Right cardiac atrium (tissue), 5 donors: ENCODE data around the gene CPB2. TPM values are rescaled to one million over a fixed set of nuclear protein-coding genes. Genes with fewer than 3 reads are reported as not detected.
A peak's percentile ranks its signal among the peaks of the same experiment; 100 is the strongest.

Experiments used
- ATAC-seq, 2 donors: fragments of 200-7000 bp; cut with Tn5 transposase; one replicate each; pipeline versions ENCODE4 v1.8.0 to v1.9.1; 2020; ENCODE audit warnings: moderate library complexity in 2 of 2, mild to moderate bottlenecking in 1 of 2
- DNase-seq, 3 donors: peaks; one replicate each; pipeline ENCODE4 v3.0.0-alpha.2; 2020
- H3K27ac ChIP-seq: one replicate; pipeline ENCODE4 v1.5.1; 2013; ENCODE audit warnings: mild to moderate bottlenecking, low read length, control low read depth, moderate library complexity
- H3K27me3 ChIP-seq: one replicate; pipeline ENCODE4 v1.6.1; 2013; ENCODE audit not compliant: control insufficient read depth, insufficient read depth
- H3K4me1 ChIP-seq: one replicate; pipeline ENCODE4 v1.6.1; 2013; ENCODE audit warnings: low read length; ENCODE audit not compliant: control insufficient read depth, insufficient read depth
- H3K4me3 ChIP-seq: one replicate; pipeline ENCODE4 v1.5.1; 2013; ENCODE audit warnings: low read length, control low read depth
- H3K9me3 ChIP-seq: one replicate; pipeline ENCODE4 v1.6.1; 2013; ENCODE audit warnings: low read length; ENCODE audit not compliant: control insufficient read depth
- WGBS: extraction: QIAGEN DNeasy Blood & Tissue Kit; methylation state at CpG from one replicate; pipeline ENCODE4 v1.1.7; 2013; 5-methylcytosine and 5-hydroxymethylcytosine counted together
- intact Hi-C, 4 donors: fragments of 100-400 bp; cut with DNase I; formaldehyde crosslinking; loops; one replicate each; pipeline versions ENCODE4 v1.11.0 to v1.14.0; 2022 to 2023
- polyA plus RNA-seq: library from polyadenylated mRNA; stranded (reverse); fragments of 200-250 nt; gene quantifications from one replicate; pipeline ENCODE4 v1.2.3, GENCODE V29; 2013
- total RNA-seq, 4 donors: library from RNA; stranded (reverse); fragmentation: NEBNext Ultra II Directional; extraction: Animal tissue kit (Norgen Biotek cat#: 25700); gene quantifications; one replicate each; pipeline ENCODE4 v1.2.1, GENCODE V29; 2021
- donor health status: healthy with polysubstance abuse.
- donor health status: DM: no; HTN: yes; CAD: no.
- donor health status: DM: no; HTN: no; CAD: no.
- donor health status: DM: no; HTN: yes; CAD: no; lungs with severe emphysema.
- donor health status: DM: yes; HTN: yes; CAD: no.

The CPB2 gene
- total and polyA plus RNA-seq, 5 donors, result not detected

DNA sequence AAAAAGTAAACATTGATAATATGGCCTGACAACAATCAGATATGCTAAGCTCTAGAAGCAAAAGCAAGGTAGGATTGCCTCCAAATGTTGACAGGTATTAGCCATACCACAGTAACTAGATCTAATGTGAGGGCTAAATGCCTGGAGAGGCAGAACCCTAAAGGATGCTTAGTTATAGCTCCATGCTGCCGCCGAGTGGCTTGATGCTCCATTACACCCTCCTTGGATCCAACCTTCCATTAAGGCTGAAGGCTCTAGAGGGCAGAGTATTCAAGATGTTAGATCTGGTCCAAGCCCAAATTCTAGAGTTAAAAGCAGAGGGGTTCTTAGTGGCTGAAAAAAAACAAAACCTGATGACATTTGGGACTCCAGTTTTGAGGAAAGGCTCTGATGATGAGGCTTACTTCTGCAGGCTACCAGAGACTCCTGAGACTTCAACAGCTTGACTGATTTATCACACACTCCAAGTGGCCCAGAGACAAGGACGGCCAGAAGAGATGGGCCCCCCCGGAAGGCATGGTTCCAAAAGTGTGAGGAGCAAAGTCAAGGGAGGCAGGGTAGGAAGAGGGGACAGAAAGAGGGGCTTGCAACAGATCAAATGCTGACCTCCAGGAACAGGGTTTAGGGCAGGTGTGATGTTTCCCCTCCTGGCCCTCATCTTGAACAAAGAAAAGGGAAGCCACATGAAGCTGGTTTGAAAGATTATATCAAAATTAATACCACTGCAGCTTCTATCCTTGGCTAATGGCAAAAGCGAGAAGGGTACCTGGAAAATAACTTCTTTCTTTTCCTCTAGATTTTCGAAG, 21.9 kb upstream of the CPB2 start:
- H3K27me3 ChIP-seq, result no peaks in the 10 kb centered on the region
- ATAC-seq (peak; percentile 81), DNase-seq (peak; percentile 51 to 82 (median 70))
- intact Hi-C loops, result loop anchor here in 1 of 4 donors (10.0 kb wide), 1 partner anchor 322 kb away; no protein-coding TSS in a partner anchor
- H3K4me1 ChIP-seq, result no peaks in the 10 kb centered on the region
- no peak overlapping the region for H3K27ac ChIP-seq
- WGBS, result 43% methylated on average over 6 of the region's 6 CpGs
- H3K4me3 ChIP-seq, result no peak overlapping the region
- no peaks in the 10 kb centered on the region for H3K9me3 ChIP-seq

DNA sequence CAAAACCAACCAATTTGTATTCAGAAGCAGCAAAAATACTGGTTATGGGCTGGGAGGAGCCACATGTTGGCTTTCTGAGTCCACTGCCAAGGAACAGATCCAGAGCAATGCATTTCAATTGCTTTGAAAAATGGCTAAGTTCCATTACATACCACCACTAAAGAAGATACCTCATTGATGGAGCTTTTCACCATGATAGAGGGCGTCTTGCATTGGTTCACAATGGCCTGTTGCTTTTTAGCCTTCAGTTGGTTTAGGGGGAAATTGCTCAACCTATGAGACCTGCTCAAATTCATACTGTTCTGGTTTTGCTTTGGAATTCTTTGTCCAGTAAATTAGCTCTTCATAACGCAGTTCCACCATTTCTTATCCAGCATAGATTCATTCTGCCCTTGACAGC, 21.2 kb upstream of the CPB2 start:
- Histone ChIP-seq H3K9me3 (no peaks in the 10 kb centered on the region), H3K4me1 (no peaks in the 10 kb centered on the region), H3K4me3 (no peak overlapping the region), H3K27ac (no peak overlapping the region), H3K27me3 (no peaks in the 10 kb centered on the region)
- DNase-seq (no peak), ATAC-seq (no peak)
- intact Hi-C loops, result loop anchor here in 1 of 4 donors (10.0 kb wide), 1 partner anchor 321 kb away; no protein-coding TSS in a partner anchor
- 45% methylated on average over 2 of the region's 2 CpGs for WGBS

DNA sequence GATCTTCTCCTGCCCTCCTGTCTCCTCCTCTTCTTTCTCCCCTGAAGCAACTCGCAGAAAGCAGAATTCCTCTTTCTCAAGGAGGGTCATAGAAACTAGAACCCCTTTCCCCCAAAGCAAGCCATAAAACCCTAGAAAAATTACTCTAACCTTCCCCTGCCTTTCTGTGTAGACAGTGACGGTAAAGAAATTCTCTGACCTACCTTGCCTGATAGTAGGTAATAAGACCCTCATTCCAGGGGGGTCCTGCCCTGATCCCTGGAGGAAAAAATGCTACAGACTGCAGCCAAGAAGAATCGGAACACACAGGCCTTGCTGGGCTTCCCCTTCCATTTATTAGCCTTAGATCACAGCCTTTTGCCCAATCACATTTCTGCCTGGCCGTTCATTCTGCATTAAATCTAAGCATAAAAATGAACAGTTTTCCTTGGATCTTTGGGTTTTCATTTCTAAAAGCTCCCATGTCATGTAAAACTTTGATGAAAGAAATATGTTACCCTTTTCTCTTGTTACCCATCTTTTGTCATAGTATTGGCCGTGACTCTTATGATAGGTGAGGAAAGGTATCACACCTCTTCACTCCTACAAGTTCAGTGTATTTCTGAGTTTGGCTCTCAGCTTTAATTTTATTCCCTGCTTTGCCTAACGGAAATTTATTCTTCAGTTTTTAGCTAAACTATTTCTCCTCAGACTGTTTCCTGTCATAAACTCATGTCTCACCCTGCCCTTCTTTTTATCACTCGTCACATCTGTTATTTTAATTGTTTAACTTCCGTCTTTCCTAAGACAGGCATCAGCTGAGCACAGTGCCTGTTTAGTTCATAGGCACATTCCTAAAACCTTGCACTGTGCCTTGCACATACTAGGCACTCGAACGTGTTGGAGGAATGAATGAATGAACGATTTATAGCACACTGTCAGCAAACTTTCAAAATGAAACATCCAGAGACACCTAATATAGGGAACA, 20.4 kb upstream of the CPB2 start:
- intact Hi-C loops, result loop anchor here in 1 of 4 donors (10.0 kb wide), 1 partner anchor 320 kb away; no protein-coding TSS in a partner anchor
- 52% methylated on average over 11 of the region's 11 CpGs for WGBS
- Histone ChIP-seq H3K27ac (no peak overlapping the region), H3K4me3 (no peak overlapping the region), H3K27me3 (no peaks in the 10 kb centered on the region), H3K9me3 (no peaks in the 10 kb centered on the region), H3K4me1 (no peaks in the 10 kb centered on the region)
- ATAC-seq (no peak), DNase-seq (no peak)

DNA sequence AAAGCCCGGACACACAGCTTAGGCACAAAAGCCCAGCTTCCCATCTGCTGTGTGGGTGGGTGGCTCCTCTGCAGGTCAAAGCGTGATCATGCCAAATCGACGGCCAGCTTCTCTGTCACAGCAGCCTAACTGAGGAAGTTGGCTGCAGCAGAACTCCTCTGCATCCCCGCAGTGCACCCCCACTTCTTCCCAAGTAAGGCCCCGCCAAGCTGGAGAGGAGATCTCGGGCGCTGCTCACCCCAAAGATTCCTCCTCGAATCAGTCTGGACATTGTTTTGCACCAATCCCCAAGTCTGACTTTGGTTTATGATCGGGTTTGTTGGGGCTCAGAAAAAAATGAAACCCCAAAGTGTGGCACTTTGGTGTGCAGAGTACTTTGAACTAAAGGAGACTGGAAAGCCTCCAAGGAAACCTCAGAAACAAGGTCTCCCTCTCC, 19.7 kb upstream of the CPB2 start:
- DNase-seq (peak in 2 of 3 donors; percentile 37), ATAC-seq (no peak)
- Histone ChIP-seq H3K9me3 (no peaks in the 10 kb centered on the region), H3K27ac (no peak overlapping the region), H3K4me3 (no peak overlapping the region), H3K27me3 (no peaks in the 10 kb centered on the region), H3K4me1 (no peaks in the 10 kb centered on the region)
- 83% methylated on average over 10 of the region's 10 CpGs for WGBS
- intact Hi-C loops, result loop anchor here in 1 of 4 donors (10.0 kb wide), 1 partner anchor 320 kb away; no protein-coding TSS in a partner anchor

DNA sequence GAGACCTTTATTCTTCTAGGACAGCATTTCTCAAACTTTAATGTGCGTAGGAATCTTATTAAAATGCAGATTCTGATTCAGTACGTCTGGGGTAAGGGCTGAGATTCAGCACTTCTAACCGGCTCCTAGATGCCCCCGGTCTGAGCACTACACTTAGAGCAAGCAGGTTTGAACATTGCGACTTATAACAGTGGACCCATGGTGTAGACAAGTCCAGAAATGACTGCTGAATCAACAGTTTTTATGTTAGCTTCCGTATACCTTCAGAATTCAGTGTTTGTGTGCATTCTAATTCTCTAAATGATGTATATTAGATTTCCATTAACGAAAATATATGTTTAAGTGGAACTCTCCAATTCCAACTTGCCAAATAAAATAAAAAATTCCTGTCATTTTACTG, 17.5 kb upstream of the CPB2 start:
- 90% methylated on average over 7 of the region's 7 CpGs for WGBS
- ATAC-seq, result no peak
- intact Hi-C loops, result loop anchor here in 1 of 4 donors (10.0 kb wide), 1 partner anchor 318 kb away; no protein-coding TSS in a partner anchor

DNA sequence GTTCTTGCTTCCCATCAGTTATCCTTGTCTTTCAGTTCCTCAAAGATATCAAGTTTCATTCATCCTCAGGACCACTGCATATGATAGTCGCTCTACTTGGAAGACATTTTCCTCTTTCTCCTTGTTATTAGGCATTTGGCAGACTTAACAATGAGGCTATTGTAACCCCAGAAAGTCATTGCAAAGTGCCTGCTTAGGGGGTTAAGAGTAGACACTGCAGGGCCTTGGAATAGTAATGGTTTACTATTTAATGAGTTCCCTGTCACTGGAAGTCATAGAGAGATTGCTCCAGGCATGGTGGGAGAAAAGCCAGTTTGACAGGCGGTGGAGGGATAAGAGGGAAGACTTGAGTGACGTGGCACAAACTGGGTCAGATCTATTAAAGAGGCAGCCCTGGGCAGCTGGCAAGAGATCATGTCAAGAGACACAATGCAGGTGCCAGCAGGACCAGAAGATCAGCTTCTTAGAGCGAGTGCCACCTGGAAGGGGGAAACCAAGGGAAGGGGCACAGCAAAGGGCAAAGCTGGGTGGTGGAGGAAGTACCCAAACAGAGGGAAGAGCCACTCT, 16.8 kb upstream of the CPB2 start:
- 52% methylated on average over 4 of the region's 4 CpGs for WGBS
- ATAC-seq, result no peak
- H3K9me3 ChIP-seq, result no peaks in the 10 kb centered on the region
- DNase-seq, result no peak
- no peaks in the 10 kb centered on the region for H3K4me1 ChIP-seq
- no peak overlapping the region for H3K27ac ChIP-seq
- intact Hi-C loops, result loop anchor here in 1 of 4 donors (10.0 kb wide), 1 partner anchor 317 kb away; no protein-coding TSS in a partner anchor
- no peaks in the 10 kb centered on the region for H3K27me3 ChIP-seq
- no peak overlapping the region for H3K4me3 ChIP-seq

More for the DNA sequence above, 17.5 kb upstream of the CPB2 start:
- Histone ChIP-seq H3K27me3 (no peaks in the 10 kb centered on the region), H3K4me3 (no peak overlapping the region), H3K4me1 (no peaks in the 10 kb centered on the region), H3K9me3 (no peaks in the 10 kb centered on the region), H3K27ac (no peak overlapping the region)
- no peak for DNase-seq

DNA sequence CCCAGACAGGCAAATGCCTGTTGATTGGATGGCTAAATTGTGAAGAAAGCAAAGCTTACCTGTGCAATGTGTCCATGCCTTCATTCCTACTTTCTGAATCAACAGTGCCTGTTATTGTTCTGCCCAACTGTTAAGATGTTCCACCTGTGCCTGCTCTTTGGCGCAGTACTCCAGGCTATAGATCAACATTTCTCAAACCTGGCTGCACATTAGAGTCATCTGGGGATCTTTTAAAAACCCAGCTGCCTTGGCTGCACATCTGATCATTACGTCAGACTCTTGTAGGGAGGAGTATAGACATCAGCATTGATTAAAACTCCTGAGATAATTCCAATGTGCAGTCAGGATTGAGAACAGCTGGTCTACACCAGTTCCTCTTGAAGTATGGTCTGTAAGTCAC, 16.2 kb upstream of the CPB2 start:
- ATAC-seq, result no peak
- intact Hi-C loops, result loop anchor here in 1 of 4 donors (10.0 kb wide), 1 partner anchor 316 kb away; no protein-coding TSS in a partner anchor
- H3K4me1 ChIP-seq, result no peaks in the 10 kb centered on the region
- H3K9me3 ChIP-seq, result no peaks in the 10 kb centered on the region
- H3K27me3 ChIP-seq, result no peaks in the 10 kb centered on the region
- H3K27ac ChIP-seq, result no peak overlapping the region
- H3K4me3 ChIP-seq, result no peak overlapping the region
- no peak for DNase-seq
- WGBS, result 75% methylated on average over 2 of the region's 2 CpGs

DNA sequence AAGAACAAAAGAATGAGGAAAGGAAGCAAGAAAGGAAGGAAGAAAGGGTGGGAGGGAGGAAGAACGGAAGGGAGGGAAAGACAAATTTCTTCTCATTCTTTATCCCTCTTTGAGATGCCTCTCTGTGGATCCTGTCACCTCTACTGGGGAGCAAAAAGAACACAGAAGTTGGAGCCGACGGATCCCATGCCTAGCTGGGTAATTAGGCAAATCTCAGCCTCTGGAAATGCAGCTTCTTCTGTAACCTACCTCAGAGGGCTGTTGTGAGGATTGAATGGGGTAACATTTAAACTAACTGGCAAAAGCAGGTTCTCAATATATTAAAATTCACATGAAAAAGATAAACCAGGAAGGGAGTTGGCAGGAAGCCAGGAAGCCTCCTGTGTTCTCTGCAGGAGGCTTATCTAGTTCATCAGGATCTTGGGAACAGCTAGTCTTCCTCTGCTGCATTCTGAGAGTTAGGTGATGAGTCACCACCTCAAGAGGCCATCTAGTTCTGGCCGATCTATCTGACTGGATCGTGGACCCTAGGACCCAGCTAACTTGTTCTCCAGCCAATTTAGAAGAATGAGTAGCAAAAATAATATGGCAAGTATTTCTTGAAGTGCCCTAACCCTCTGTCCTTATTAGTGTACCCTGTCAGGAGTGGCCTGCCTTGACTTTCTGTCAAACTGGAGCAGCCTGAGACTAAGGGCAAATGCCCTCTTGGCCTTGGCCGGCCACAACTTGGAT, 15.2 kb upstream of the CPB2 start:
- DNase-seq (peak in 1 of 3 donors; percentile 42), ATAC-seq (peak in 1 of 2 donors; percentile 51)
- no peaks in the 10 kb centered on the region for H3K4me1 ChIP-seq
- H3K27me3 ChIP-seq, result no peaks in the 10 kb centered on the region
- WGBS, result 45% methylated on average over 6 of the region's 6 CpGs
- no peak overlapping the region for H3K4me3 ChIP-seq
- intact Hi-C loops, result loop anchor here in 1 of 4 donors (10.0 kb wide), 1 partner anchor 315 kb away; no protein-coding TSS in a partner anchor
- no peak overlapping the region for H3K27ac ChIP-seq
- H3K9me3 ChIP-seq, result no peaks in the 10 kb centered on the region

DNA sequence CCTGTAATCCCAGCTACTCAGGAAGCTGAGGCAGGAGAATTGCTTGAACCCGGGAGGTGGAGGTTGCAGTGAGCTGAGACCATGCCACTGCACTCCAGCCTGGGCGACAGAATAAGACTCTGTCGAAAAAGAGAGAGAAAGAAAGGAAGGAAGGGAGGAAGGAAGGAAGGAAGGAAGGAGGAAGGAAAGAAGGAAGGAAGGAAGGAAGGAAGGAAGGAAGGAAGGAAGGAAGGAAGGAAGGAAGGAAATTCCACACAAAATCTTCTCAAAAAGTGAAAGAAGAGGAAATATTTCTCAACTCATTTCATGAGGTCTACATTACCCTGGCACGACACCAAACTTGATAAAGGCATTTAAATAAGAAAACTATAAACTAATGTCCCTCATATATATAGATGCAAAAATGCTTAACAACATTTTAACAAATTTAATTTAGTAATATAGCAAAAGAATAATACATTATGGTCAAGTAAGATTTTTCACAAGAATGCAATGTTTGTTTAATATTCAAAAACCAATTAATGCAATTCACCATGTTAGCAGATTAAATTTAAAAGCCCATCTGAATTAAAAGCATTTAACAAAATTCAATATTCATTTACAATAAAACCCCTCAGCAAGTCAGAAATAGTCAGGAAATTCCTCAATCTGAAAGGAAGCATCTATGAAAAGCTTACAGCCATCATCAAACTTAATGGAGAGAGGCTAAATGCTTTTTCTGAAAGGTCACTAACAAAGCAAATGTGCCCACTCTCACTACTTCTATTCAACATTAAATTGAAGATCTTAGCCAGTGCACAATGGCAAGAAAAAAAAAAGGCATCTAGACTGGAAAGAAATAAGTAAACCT, 12.0 kb upstream of the CPB2 start:
- H3K9me3 ChIP-seq, result no peaks in the 10 kb centered on the region
- no peak for ATAC-seq
- intact Hi-C loops, result no loop called here
- H3K27me3 ChIP-seq, result no peaks in the 10 kb centered on the region
- H3K4me3 ChIP-seq, result no peak overlapping the region
- H3K4me1 ChIP-seq, result no peaks in the 10 kb centered on the region
- 85% methylated on average over 4 of the region's 4 CpGs for WGBS
- no peak for DNase-seq
- H3K27ac ChIP-seq, result no peak overlapping the region
